ENCODE measurements around the gene GALNS.

GALNS gene

DNA sequence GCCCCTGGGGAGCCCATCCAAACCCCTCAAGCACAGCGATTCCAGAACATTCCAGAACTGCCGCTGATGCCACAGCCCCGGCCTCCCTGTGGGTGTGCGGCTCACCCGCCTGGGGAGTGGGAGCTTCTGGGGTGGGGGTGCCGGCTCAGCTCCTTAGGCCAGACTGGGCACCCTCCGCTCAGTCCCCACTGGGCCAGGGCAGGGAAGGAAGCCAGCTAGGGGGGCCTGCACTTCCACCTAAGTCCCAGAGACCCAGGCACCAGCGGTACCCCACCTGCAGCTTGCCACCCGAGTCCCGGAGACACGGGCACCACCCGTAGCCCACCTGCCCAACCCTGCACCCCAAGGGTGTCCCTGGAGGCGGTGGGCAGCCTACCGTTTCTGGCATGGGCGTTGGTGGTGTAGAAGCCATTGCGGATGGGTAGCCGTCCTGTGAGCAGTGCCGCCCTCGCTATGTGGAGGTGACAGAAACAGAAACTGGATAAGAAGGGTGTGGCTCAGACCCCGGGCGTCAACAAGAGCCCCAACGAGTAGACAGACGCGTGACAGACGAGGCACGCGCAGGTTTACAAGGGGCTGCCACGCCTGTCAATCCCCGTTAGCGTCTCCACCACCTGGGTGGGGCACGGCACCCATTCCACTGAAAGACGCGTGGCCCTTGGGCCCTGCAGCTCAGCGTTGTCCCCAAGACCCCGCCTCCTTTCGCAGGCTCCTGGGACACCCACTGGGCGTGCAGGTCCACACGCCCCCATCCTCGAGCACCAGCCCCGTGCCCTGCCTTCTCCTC lies 15.0 kb downstream of the GALNS start:
- Histone ChIP-seq H3K4me2 (ENCODE audit: low read length) (no peak overlapping the region), H3K36me3 (ENCODE audit: control insufficient read depth, insufficient read depth, low read length) (no peaks in the 10 kb centered on the region)
- TF ChIP-seq, protein P1, sequence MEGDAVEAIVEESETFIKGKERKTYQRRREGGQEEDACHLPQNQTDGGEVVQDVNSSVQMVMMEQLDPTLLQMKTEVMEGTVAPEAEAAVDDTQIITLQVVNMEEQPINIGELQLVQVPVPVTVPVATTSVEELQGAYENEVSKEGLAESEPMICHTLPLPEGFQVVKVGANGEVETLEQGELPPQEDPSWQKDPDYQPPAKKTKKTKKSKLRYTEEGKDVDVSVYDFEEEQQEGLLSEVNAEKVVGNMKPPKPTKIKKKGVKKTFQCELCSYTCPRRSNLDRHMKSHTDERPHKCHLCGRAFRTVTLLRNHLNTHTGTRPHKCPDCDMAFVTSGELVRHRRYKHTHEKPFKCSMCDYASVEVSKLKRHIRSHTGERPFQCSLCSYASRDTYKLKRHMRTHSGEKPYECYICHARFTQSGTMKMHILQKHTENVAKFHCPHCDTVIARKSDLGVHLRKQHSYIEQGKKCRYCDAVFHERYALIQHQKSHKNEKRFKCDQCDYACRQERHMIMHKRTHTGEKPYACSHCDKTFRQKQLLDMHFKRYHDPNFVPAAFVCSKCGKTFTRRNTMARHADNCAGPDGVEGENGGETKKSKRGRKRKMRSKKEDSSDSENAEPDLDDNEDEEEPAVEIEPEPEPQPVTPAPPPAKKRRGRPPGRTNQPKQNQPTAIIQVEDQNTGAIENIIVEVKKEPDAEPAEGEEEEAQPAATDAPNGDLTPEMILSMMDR (IDR thresholded peaks at IDR 0.05): no peak

DNA sequence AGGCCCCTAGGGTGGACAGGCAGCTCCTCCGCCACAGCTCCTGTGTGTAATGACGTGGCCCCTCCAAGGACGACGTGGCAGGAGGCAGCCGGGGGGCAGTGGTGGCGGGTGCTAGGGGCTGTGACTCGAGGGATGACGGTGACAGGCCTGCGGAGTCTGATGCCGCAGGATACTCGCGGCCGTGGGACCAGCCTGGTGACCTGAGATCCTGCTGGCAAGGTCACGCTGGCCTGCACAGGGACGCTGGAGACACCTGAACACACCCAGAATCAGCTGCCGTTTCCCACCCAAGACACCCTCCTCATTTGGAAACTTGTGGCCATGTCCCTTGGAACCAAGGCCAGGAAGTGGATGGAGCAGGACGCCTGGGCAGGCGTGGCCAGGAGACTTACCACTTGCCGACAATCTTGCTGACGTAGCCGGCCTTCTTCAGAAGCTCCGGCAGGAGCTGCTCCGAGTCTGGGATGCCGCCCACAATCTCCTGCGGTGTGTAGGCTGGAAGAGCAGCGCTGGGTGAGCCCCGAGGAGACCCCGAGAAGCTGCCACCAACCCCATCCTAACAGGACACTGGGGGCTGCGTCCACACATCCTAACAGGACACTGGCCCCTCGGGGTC lies 16.0 kb downstream of the GALNS start:
- no peaks in the 10 kb centered on the region for H3K36me3 ChIP-seq (ENCODE audit: control insufficient read depth, insufficient read depth, low read length)
- H3K4me2 ChIP-seq (ENCODE audit: low read length): no peak overlapping the region
- TF ChIP-seq, protein P1 (IDR thresholded peaks at IDR 0.05): no peak

More for the DNA sequence above, 15.0 kb downstream of the GALNS start:
- no peak overlapping the region for H3K27ac ChIP-seq
- no peaks in the 10 kb centered on the region for H3K27me3 ChIP-seq (ENCODE audit: control insufficient read depth, insufficient read depth, low read length)
- no peak overlapping the region for H3K9ac ChIP-seq
- no peaks in the 10 kb centered on the region for H3K4me1 ChIP-seq
- H3K4me3 ChIP-seq (ENCODE audit: low read depth, low read length): no peak overlapping the region
- no peak overlapping the region for H2AFZ ChIP-seq
- H3K9me3 ChIP-seq (ENCODE audit: control insufficient read depth, low read length): no peaks in the 10 kb centered on the region
- peaks cover 2% of the 10 kb centered on the region for H3K79me2 ChIP-seq

DNA sequence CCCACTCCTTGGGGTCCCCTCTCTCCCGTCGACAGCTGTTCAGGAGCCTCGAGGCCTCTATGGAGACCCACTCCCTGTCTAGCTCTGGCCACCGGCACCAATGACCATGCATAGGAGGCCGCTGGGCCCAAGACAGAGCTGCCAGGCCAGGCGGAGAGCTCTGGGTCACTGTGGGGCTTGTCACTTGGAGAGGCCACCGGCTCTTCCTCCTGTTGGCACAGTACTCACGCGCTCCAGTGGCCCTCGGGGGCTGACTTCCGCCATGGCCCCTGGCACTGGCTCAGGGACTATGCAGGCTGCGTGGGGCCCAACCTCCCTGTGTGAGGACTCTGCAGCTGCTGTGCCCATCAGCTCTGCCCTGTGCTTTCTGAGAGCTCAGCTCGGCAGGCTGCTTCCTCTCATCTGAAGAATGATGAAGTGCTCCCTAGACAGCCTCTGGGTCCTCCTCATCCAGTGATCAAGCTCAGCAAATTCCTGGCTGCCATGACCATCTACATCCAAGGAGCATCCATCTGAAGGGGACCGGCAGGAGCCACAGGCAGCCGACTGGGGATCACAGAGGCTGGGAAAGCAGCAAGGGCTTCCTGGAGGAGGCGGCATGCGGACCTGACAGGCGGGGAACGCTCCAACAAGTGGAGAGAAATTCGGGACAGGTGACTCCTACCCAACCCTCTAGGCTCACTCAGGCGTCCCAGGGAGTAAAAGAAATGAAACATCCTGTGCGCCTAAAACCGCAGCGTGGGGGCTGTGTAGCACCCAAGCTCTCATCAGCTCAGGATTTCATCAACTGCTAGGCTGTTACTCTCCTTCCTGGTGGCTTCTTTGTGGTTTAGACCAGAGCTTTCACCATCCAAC lies 16.8 kb downstream of the GALNS start:
- H3K79me2 ChIP-seq: no peaks in the 10 kb centered on the region
- no peak overlapping the region for H3K27ac ChIP-seq
- no peaks in the 10 kb centered on the region for H3K36me3 ChIP-seq (ENCODE audit: control insufficient read depth, insufficient read depth, low read length)
- H3K9me3 ChIP-seq (ENCODE audit: control insufficient read depth, low read length): no peaks in the 10 kb centered on the region
- H3K4me2 ChIP-seq (ENCODE audit: low read length): no peak overlapping the region
- H3K4me3 ChIP-seq (ENCODE audit: low read depth, low read length): no peak overlapping the region
- no peaks in the 10 kb centered on the region for H3K4me1 ChIP-seq
- no peak overlapping the region for H3K9ac ChIP-seq
- H3K27me3 ChIP-seq (ENCODE audit: control insufficient read depth, insufficient read depth, low read length): no peaks in the 10 kb centered on the region
- TF ChIP-seq, protein P1 (IDR thresholded peaks at IDR 0.05): no peak
- H2AFZ ChIP-seq: no peak overlapping the region

More for the DNA sequence above, 16.0 kb downstream of the GALNS start:
- no peaks in the 10 kb centered on the region for H3K9me3 ChIP-seq (ENCODE audit: control insufficient read depth, low read length)
- H2AFZ ChIP-seq: no peak overlapping the region
- H3K27ac ChIP-seq: no peak overlapping the region
- no peak overlapping the region for H3K9ac ChIP-seq
- H3K27me3 ChIP-seq (ENCODE audit: control insufficient read depth, insufficient read depth, low read length): no peaks in the 10 kb centered on the region
- H3K4me1 ChIP-seq: no peaks in the 10 kb centered on the region
- H3K79me2 ChIP-seq: no peaks in the 10 kb centered on the region
- H3K4me3 ChIP-seq (ENCODE audit: low read depth, low read length): no peak overlapping the region

DNA sequence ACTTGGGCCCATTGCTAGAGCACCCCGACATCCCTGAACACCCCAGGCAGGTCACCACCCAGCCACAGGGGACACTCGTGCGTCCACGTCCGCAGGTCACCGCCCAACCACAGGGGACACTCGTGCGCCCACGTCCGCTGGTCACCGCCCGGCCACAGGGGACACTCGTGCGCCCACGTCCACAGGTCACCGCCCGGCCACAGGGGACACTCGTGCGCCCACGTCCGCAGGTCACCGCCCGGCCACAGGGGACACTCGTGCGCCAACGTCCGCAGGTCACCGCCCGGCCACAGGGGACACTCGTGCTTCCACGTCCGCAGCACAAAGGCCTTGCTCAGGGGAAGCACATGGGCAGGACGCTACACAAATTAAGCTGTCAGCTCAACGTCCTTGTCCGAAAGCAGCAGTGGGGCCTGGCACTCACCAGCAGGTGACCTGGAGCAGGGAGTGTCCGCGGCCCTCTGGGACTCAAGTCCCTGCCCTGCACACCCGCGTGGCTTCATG lies 17.7 kb downstream of the GALNS start:
- no peaks in the 10 kb centered on the region for H3K4me1 ChIP-seq
- H3K9ac ChIP-seq: no peak overlapping the region
- no peak overlapping the region for H3K27ac ChIP-seq
- H3K79me2 ChIP-seq: no peaks in the 10 kb centered on the region
- TF ChIP-seq, protein P1 (IDR thresholded peaks at IDR 0.05): no peak
- no peaks in the 10 kb centered on the region for H3K9me3 ChIP-seq (ENCODE audit: control insufficient read depth, low read length)
- no peak overlapping the region for H3K4me2 ChIP-seq (ENCODE audit: low read length)
- H3K36me3 ChIP-seq (ENCODE audit: control insufficient read depth, insufficient read depth, low read length): no peaks in the 10 kb centered on the region
- no peak overlapping the region for H3K4me3 ChIP-seq (ENCODE audit: low read depth, low read length)
- H2AFZ ChIP-seq: no peak overlapping the region
- H3K27me3 ChIP-seq (ENCODE audit: control insufficient read depth, insufficient read depth, low read length): no peaks in the 10 kb centered on the region

Data from parathyroid adenoma (tissue), 2 donors.